Hypothalamus (tissue), 51 donors: ENCODE measurements around the gene AARS2.
A peak's percentile ranks its signal among the peaks of the same experiment; 100 is the strongest.
"Not testable (repeated sequence)": the region's sequence is repeated elsewhere in the genome, so short reads cannot be mapped to it uniquely, and the experiment has no call there.

Experiments
- DNase-seq, 51 donors: peaks; one replicate each; lab custom pipeline; 2025; lab: John Stamatoyannopoulos, UW

Gene AARS2

DNA sequence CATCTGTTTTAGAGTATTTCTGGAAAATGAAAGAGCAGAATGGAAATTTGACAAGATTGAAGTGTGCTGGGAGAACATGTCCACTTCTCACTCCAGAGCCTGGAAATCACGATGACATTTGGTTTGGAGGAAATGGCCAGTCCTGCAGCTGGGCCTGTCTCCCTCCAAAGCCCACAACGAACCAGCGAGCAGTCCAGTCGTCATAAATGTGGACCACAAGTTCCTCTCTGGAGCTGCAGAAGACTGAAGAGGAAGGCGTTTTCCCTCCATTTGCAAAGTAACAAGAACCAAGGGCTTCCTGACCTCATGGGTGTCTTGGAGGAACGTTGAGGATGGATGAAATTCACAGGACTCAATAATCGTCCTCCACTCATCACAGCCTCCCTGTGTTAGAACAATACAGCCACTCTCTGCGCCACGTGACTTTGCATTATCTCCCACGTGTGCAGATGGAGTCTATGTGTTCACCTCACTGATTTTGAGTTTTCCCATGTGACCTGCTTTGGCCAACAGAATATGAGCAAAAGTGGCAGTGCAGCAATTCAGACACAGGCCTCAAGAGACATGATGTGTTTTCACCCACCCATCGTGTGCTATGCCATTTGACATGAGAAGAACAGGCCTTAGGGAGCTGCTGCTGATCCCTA, 20.2 kb upstream of the AARS2 start:
- DNase-seq: no peak

- no peak for DNase-seq
These were observed 19.4 kb upstream of the AARS2 start for GRCh38 chr6:44332585-44332984.

DNA sequence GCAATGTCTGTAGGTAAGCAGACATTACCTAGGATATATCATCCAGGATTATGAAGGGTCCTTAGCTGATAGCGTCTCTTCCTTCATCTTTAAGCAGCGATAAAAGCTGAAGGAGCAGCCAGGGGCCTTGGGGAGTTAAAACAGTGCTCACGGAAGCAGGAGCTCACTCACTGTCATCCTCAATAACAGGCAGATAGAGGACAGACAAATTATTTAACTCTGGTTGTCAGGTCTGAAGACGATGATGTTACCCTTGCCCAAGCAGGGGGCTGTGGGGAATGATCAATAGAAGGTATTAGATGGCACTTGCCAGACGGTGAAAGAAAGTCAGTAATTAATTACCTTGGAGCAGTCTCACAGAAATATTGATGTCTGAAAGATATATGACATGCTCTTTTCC, 16.7 kb upstream of the AARS2 start:
- no peak for DNase-seq

DNA sequence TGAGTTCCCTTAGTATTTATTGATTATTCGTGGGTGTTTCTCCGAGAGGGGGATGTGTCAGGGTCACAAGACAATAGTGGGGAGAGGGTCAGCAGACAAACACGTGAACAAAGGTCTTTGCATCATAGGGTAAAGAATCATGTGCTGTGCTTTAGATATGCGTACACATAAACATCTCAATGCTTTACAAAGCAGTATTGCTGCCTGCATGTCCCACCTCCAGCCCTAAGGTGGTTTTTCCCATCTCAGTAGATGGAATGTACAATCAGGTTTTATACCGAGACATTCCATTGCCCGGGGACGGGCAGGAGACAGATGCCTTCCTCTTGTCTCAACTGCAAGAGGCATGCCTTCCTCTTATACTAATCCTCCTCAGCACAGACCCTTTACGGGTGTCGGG, 15.1 kb upstream of the AARS2 start:
- DNase-seq: not testable (repeated sequence)

GRCh38 chr6:44327760-44328159, 14.6 kb upstream of the AARS2 start:
- DNase-seq: no peak

DNA sequence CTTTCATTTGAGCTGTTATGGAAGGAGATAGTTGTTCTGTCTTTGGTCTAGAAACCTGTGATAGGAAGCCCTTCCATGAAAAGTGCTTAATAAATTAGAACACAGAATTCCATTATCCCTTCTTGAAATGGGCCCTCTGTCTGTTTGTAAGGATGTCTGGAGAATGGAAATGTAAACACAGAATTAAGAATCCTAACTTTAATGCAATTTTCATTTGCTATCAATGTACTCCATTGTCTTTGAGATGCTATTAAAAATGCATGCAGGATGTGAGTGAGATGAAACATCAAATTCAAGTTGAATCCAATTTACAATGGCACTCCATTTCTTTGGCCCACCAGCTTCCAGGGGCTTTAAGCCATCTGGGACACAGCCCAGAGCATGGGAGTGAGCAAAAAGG, 13.9 kb upstream of the AARS2 start:
- peak in 5 of 51 donors; percentile 2 to 33 (median 7) for DNase-seq

DNA sequence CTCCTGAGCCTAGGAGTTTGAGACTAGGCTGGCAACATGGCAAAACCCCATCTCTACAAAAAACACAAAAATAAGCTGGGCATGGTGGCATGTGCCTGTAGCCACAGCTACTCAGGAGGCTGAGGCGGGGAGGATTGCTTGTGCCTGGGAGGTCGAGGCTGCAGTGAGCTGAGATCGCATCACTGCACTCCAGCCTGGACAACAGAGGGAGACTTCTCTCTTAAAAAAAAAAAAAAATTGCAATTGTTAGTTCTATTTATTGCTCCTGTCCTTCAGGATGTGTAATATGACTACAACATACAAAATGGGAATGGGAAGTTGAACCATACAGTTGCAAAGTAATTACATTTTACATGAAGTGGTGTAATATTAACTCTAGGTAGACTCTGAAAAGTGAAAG, 8.1 kb upstream of the AARS2 start:
- DNase-seq: no peak

DNA sequence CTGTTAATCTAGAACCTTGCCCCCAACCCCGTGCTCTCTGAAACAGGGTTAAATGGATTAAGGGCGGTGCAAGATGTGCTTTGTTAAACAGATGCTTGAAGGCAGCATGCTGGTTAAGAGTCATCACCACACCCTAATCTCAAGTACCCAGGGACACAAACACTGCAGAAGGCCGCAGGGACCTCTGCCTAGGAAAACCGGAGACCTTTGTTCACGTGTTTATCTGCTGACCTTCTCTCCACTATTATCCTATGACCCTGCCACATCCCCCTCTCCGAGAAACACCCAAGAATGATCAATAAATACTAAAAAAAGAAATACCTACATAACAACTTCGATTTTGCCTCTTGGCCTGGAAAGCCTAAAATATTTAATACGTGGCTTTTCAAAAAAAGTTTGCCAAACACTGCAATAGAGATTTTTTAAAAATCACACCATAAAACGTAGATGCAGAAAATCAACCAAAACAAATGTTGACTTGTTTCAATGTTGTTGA, 4.0 kb upstream of the AARS2 start:
- DNase-seq: not testable (repeated sequence)

GRCh38 chr6:44316481-44316880, 3.3 kb upstream of the AARS2 start:
- no peak for DNase-seq

DNA sequence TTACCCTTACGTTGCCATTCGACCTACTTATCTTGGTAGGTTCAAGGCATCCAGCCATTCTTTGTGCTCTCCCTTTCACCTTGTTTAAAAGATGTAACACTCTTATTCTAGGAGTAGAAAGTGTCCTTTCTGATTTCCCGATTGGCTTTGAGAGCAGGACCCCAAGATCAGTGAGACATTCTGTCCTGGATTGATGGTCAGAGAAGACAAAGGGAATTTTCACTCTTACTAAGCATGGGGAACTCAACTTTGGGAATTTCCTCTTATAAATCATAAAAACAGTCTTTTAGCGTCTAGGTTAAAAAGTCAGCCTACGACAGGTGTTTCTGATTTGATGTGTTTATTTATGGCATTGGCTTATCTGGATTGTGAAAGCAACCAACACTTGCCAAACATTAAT, 2.8 kb upstream of the AARS2 start:
- no peak for DNase-seq

DNA sequence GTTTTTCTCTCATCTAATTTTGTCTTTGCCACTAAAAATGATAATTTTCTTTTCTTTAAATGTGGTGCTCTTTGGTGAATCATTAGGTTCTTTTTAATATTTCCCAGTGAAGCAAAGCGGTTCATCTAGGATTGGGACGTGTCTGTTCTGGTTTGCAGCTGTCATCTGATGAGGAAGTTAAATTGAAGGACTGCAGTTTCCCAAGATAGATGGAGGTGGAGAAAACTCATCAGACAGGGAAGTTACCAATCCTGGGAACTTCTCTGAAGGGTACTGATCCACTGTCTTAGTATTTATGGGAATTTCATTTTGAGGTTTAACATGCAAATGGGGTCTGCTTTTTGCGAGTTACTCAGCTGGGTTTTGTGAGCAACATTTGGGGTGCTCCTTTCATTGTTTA, 2.4 kb upstream of the AARS2 start:
- DNase-seq: no peak

GRCh38 chr6:44314657-44315056, 1.5 kb upstream of the AARS2 start:
- DNase-seq: not testable (repeated sequence)

DNA sequence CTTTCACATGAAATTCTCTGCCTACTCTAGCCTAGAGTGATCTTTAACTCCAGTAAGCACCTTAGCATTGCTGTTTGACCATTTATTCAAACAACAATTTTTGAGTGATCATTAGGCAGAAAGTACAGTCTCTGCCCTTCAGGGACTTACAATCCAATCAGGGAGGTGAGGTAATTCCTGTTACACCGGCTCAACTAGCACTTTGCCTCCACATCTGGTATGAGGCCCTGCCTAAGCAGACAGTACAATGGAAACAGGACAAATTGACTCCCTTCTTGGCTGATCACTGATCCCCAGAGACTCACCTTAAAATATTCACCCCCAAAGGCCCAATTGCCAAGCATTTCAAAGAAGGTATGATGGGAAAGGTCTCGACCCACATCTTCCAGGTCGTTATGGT, 1.4 kb downstream of the AARS2 start:
- no peak for DNase-seq

GRCh38 chr6:44311304-44311703, 1.8 kb downstream of the AARS2 start:
- no peak for DNase-seq

DNA sequence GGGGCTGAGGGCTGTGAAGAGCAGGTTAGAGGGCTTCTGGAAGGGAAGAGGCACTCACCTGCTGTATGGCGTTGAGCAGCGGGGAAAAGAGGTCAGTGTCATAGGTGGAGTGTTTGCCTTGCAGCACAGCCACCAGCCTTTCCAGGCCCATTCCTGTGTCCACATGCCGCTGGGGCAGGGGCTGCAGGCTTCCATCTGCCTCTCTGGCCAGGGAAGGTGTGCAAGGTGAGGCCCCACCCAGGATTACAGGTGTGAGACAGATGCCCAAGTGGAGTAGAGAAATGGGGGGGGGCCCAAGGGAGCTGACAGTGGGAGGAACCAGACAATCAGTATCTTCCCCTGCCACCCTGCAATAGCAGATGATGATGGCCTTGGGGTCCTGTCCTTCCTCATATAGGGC, 2.9 kb downstream of the AARS2 start:
- DNase-seq: no peak

GRCh38 chr6:44309631-44310030, 3.5 kb downstream of the AARS2 start:
- no peak for DNase-seq

- no peak for DNase-seq
These were observed 4.1 kb downstream of the AARS2 start for GRCh38 chr6:44309092-44309491.

- no peak for DNase-seq
These were observed 5.9 kb downstream of the AARS2 start for GRCh38 chr6:44307217-44307616.

GRCh38 chr6:44306710-44307109, 6.4 kb downstream of the AARS2 start:
- DNase-seq: no peak

DNA sequence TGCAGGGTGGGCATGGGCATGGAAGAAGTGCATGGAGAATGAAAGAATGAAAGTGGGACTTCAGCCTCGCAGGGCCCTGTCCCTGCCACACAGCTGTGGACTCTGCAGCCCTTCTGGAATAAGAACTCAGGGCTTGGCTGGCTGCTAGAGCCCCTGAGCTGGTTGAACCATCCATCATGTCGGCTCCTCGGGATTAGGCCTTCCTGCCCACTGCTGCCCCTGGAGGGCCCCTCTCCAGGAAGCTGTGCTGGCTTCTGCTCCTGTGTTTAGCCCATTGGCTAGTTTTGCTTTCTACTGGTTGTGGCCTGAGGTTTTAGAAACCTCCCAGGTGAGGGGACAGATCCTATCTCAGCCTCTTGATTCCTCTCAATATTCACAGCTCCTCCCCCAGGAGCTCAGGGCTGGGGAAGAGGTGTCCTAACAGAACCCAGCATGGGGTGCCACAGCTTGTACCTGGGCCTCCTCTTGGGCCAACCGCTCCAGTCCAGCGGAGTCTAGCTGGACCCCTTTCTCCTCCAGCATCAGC, 7.9 kb downstream of the AARS2 start:
- no peak for DNase-seq

- peak in 14 of 51 donors; percentile 6 to 41 (median 14) for DNase-seq
These were observed 8.6 kb downstream of the AARS2 start for GRCh38 chr6:44304282-44305199.

DNA sequence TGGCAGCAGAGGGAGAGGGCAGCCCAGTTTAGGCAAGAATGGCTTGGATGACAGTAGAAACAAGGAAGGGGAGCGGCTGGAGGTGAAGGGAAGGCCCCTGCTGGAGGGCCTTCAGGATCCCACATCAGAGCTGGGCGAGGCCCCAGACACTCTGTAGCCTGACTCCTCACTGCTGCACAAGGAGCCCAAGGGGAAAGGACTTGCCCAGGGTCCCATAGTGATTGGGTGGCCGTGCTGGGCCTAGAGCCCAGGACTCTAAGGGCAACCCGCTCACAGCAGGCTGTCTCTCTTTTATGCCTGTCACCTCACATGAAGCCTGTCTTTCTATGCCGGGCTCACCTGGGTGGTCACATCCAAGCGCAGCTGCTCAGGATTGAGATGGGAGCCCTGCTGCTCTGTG, 9.3 kb downstream of the AARS2 start:
- DNase-seq: no peak
